GM23338 (cell line): ENCODE measurements around the gene MMRN2. TPM values are rescaled to one million over a fixed set of nuclear protein-coding genes. Genes with fewer than 3 reads are reported as not detected.

Experiments
- ATAC-seq: fragments of 200-7000 bp; cut with Tn5 transposase; 3 replicates; pipeline ENCODE4 v1.9.1; 2020
- DNase-seq: peaks from one replicate; pipeline ENCODE4 v3.0.0-alpha.2; 2015; ENCODE audit warnings: low spot score
- H2AFZ ChIP-seq: fragments of 200-600 bp; sonication (generic); 2 replicates; pipeline ENCODE4 v1.8.0; 2016; ENCODE audit warnings: antibody characterized with exemption, mild to moderate bottlenecking, moderate library complexity
- H3F3A ChIP-seq: fragments of 200-600 bp; sonication (generic); replicated peaks from 2 replicates; pipeline ENCODE4 v1.8.0; 2017; ENCODE audit warnings: antibody characterized with exemption, mixed run types, low read depth
- H3K27ac ChIP-seq: fragments of 200-600 bp; sonication (generic); 2 replicates; pipeline ENCODE4 v1.6.1; 2016; ENCODE audit warnings: low read depth
- H3K27me3 ChIP-seq: fragments of 200-600 bp; sonication (generic); 2 replicates; pipeline ENCODE4 v1.8.0; 2016; ENCODE audit warnings: mild to moderate bottlenecking, mixed run types, moderate library complexity; ENCODE audit not compliant: insufficient read depth
- H3K36me3 ChIP-seq: fragments of 200-600 bp; sonication (generic); 2 replicates; pipeline ENCODE4 v1.8.0; 2016; ENCODE audit warnings: mild to moderate bottlenecking; ENCODE audit not compliant: insufficient read depth
- H3K4me1 ChIP-seq: fragments of 200-600 bp; sonication (generic); 2 replicates; pipeline ENCODE4 v1.8.0; 2016; ENCODE audit warnings: mild to moderate bottlenecking, moderate library complexity; ENCODE audit not compliant: insufficient read depth
- H3K4me2 ChIP-seq: fragments of 200-600 bp; sonication (generic); 2 replicates; pipeline ENCODE4 v1.7.1; 2017; ENCODE audit warnings: mixed run types
- H3K4me3 ChIP-seq: fragments of 200-600 bp; sonication (generic); 2 replicates; pipeline ENCODE4 v1.6.1; 2016; ENCODE audit warnings: mixed run types
- H3K79me2 ChIP-seq: fragments of 200-600 bp; sonication (generic); replicated peaks from 2 replicates; pipeline ENCODE4 v1.8.0; 2017; ENCODE audit warnings: mild to moderate bottlenecking; ENCODE audit not compliant: insufficient read depth
- H3K9me2 ChIP-seq: fragments of 200-600 bp; sonication (generic); 2 replicates; pipeline ENCODE4 v1.8.0; 2017; ENCODE audit not compliant: insufficient read depth
- H4K20me1 ChIP-seq: fragments of 200-600 bp; sonication (generic); replicated peaks from 2 replicates; pipeline ENCODE4 v1.8.0; 2017; ENCODE audit warnings: mild to moderate bottlenecking; ENCODE audit not compliant: insufficient read depth
- H3K27ac Mint-ChIP-seq: 2 replicates; pipeline ENCODE4 v1.8.0; 2020; ENCODE audit warnings: inconsistent platforms, mild to moderate bottlenecking, moderate library complexity, mixed read lengths
- H3K27me3 Mint-ChIP-seq: 3 replicates; pipeline ENCODE4 v1.8.0; 2022; ENCODE audit warnings: low read depth, mild to moderate bottlenecking, moderate library complexity, mixed read lengths, inconsistent platforms; ENCODE audit not compliant: insufficient read depth, poor library complexity
- H3K36me3 Mint-ChIP-seq: 3 replicates; pipeline ENCODE4 v1.8.0; 2021; ENCODE audit warnings: low read depth, mild to moderate bottlenecking, inconsistent platforms, moderate library complexity, mixed read lengths
- H3K4me1 Mint-ChIP-seq: 3 replicates; pipeline ENCODE4 v1.8.0; 2020; ENCODE audit warnings: mild to moderate bottlenecking, inconsistent platforms, mixed read lengths
- H3K4me3 Mint-ChIP-seq: 3 replicates; pipeline ENCODE4 v1.8.0; 2021; ENCODE audit warnings: moderate library complexity, mild to moderate bottlenecking, inconsistent platforms, mixed read lengths
- H3K9me3 Mint-ChIP-seq: 3 replicates; pipeline ENCODE4 v1.8.0; 2020; ENCODE audit warnings: moderate library complexity, mild to moderate bottlenecking, inconsistent platforms, mixed read lengths
- CREB1 ChIP-seq: fragments of 250-450 bp; sonication (Bioruptor Pico); IDR thresholded peaks from 2 replicates; pipeline ENCODE4 v1.5.0; 2020; ENCODE audit warnings: low read depth, mild to moderate bottlenecking, moderate library complexity
- JUNB ChIP-seq: IDR thresholded peaks from one replicate; pipeline ENCODE4 v1.6.1; 2016; ENCODE audit warnings: antibody characterized with exemption; ENCODE audit not compliant: unreplicated experiment
- NANOG ChIP-seq: IDR thresholded peaks from 2 replicates; pipeline ENCODE4 v1.6.1; 2016; ENCODE audit warnings: antibody characterized with exemption, borderline replicate concordance
- POLR2AphosphoS5 ChIP-seq: IDR thresholded peaks from 2 replicates; pipeline ENCODE4 v1.6.1; 2016; ENCODE audit warnings: antibody characterized with exemption, low read depth
- STAT1 ChIP-seq: IDR thresholded peaks from one replicate; pipeline ENCODE4 v1.6.1; 2016; ENCODE audit warnings: antibody characterized with exemption; ENCODE audit not compliant: unreplicated experiment
- polyA plus RNA-seq: library from polyadenylated mRNA; unstranded; fragments of >200 nt; fragmentation: Nextera tagmentation; extraction: Ambion mirVana; gene quantifications from 2 replicates; pipeline ENCODE4 v1.2.1, GENCODE V29; 2016
- total RNA-seq: library from RNA; depleted of rRNA; stranded (reverse); fragments of >200 nt; shearing (Covaris generic); gene quantifications from 2 replicates; pipeline ENCODE4 v1.2.3, GENCODE V29; 2014
- TF ChIP-seq, protein P1 (sequence below): fragments of 250-450 bp; sonication (Bioruptor Pico); IDR thresholded peaks from 2 replicates; pipeline ENCODE4 v1.5.0; 2020; ENCODE audit warnings: mild to moderate bottlenecking, moderate library complexity

Gene MMRN2
- total and polyA plus RNA-seq, 2 experiments from 2014 or later: 0.32 to 2.4 TPM

DNA sequence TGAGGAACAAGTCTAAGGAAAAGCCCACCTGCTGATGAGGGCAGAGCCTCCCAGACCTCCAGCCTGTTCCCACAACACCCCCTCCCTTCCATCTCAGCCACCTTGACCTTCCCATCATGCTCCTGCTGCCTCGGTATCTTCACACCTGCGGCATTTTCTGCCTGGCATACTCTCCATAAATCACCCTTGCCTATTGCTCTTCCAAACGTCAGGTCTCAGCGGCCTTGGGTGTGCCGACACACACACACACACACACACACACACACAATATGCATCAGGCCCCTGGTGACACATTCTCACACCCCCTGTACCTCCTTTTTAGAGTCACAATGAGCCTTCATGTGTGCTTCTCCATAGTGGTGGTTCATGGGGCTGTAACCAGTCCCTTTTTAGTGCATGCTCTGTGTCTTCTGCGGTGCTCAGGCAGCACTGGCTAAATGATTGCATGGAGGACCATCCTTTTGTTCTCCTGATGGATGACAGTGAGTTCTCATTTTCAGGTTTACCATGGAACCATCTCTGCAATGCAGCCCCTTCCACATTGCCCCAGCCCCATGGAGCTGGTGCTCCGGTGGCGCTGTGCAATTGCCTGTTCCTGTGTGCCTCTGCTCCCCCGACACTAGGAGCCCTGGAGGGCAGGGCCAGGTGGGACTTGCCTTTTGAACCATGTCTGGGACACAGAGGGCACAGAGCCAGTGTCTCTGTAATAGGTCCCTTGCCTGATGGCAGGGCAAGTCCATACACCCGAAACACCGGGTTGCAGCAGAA, 15.4 kb upstream of the MMRN2 start (continued):
- TF ChIP-seq STAT1: no peak
- TF ChIP-seq NANOG: no peak
- no peak for TF ChIP-seq JUNB
- TF ChIP-seq, protein P1, sequence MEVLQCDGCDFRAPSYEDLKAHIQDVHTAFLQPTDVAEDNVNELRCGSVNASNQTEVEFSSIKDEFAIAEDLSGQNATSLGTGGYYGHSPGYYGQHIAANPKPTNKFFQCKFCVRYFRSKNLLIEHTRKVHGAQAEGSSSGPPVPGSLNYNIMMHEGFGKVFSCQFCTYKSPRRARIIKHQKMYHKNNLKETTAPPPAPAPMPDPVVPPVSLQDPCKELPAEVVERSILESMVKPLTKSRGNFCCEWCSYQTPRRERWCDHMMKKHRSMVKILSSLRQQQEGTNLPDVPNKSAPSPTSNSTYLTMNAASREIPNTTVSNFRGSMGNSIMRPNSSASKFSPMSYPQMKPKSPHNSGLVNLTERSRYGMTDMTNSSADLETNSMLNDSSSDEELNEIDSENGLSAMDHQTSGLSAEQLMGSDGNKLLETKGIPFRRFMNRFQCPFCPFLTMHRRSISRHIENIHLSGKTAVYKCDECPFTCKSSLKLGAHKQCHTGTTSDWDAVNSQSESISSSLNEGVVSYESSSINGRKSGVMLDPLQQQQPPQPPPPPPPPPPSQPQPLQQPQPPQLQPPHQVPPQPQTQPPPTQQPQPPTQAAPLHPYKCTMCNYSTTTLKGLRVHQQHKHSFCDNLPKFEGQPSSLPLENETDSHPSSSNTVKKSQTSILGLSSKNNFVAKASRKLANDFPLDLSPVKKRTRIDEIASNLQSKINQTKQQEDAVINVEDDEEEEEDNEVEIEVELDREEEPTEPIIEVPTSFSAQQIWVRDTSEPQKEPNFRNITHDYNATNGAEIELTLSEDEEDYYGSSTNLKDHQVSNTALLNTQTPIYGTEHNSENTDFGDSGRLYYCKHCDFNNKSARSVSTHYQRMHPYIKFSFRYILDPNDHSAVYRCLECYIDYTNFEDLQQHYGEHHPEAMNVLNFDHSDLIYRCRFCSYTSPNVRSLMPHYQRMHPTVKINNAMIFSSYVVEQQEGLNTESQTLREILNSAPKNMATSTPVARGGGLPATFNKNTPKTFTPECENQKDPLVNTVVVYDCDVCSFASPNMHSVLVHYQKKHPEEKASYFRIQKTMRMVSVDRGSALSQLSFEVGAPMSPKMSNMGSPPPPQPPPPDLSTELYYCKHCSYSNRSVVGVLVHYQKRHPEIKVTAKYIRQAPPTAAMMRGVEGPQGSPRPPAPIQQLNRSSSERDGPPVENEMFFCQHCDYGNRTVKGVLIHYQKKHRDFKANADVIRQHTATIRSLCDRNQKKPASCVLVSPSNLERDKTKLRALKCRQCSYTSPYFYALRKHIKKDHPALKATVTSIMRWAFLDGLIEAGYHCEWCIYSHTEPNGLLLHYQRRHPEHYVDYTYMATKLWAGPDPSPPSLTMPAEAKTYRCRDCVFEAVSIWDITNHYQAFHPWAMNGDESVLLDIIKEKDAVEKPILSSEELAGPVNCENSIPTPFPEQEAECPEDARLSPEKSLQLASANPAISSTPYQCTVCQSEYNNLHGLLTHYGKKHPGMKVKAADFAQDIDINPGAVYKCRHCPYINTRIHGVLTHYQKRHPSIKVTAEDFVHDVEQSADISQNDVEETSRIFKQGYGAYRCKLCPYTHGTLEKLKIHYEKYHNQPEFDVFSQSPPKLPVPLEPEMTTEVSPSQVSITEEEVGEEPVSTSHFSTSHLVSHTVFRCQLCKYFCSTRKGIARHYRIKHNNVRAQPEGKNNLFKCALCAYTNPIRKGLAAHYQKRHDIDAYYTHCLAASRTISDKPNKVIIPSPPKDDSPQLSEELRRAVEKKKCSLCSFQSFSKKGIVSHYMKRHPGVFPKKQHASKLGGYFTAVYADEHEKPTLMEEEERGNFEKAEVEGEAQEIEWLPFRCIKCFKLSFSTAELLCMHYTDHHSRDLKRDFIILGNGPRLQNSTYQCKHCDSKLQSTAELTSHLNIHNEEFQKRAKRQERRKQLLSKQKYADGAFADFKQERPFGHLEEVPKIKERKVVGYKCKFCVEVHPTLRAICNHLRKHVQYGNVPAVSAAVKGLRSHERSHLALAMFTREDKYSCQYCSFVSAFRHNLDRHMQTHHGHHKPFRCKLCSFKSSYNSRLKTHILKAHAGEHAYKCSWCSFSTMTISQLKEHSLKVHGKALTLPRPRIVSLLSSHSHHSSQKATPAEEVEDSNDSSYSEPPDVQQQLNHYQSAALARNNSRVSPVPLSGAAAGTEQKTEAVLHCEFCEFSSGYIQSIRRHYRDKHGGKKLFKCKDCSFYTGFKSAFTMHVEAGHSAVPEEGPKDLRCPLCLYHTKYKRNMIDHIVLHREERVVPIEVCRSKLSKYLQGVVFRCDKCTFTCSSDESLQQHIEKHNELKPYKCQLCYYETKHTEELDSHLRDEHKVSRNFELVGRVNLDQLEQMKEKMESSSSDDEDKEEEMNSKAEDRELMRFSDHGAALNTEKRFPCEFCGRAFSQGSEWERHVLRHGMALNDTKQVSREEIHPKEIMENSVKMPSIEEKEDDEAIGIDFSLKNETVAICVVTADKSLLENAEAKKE: no peak
- TF ChIP-seq POLR2AphosphoS5: no peak

DNA sequence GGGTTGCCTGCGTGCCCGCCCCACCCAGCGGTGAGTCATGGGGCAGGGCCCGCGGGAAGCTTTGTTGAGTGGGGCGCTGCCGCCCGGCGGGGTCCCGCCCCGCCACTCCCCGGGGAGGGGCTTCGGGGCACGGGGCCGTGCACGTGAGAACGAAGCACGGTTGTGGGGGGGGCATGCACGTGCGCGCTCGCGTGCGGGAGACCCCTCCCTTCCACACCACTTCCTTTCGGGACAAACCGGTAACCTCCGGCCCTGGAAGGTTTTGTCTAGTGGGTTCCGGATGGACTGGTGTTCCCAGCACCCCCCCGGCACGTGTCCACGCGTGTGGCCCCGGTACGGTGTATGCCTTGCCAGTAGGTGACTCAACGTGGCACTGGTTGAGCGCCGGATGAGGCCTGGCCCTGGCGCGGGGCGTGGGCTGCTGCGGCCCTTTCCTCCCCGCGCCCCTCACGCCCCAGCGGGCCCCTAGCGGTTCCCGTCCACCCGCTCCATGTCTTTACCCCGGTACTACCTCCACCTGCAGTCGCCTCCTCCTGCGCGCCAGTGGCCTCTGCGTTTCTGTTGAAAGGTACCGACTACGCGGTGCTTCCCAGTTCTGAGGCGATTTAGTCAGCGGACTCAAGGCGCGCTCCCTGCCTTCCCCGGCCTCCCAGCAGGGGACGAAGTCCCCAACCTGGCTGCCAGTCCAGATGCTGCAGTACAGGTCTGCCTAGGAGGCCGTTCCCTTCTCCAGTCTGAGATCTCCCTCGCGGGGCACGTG, 14.0 kb upstream of the MMRN2 start:
- Mint-ChIP-seq H3K27me3 (peaks cover 45% of the 10 kb centered on the region), H3K9me3 (peaks cover 3% of the 10 kb centered on the region; the same call in 1 of the 3 replicates), H3K4me1 (peaks cover 45% of the 10 kb centered on the region), H3K4me3 (peak overlapping the region; percentile 84), H3K36me3 (peaks cover 4% of the 10 kb centered on the region; the same call in 2 of the 3 replicates), H3K27ac (peak overlapping the region; percentile 59; the same call in 1 of the 2 replicates)
- Histone ChIP-seq H3K4me3 (peak overlapping the region; percentile 67), H3F3A (peaks cover 7% of the 10 kb centered on the region; the same call in 1 of the 2 replicates), H3K27ac (no peak overlapping the region), H4K20me1 (no peaks in the 10 kb centered on the region), H3K9me2 (no peaks in the 10 kb centered on the region), H3K79me2 (no peaks in the 10 kb centered on the region), H3K27me3 (peaks cover 68% of the 10 kb centered on the region), H3K4me2 (peak overlapping the region; percentile 91), H2AFZ (peak overlapping the region; percentile 91), H3K36me3 (no peaks in the 10 kb centered on the region), H3K4me1 (peaks cover 24% of the 10 kb centered on the region)
- DNase-seq (peak; percentile 76), ATAC-seq (peak; percentile 27)
- TF ChIP-seq POLR2AphosphoS5 (no peak), CREB1 (CRISPR knock-in tag) (no peak)
